Keratinocyte (primary cell): ENCODE data around the gene UBE2B. TPM values are rescaled to one million over a fixed set of nuclear protein-coding genes. Genes with fewer than 3 reads are reported as not detected.

Experiments
- DNase-seq: peaks from one replicate; pipeline ENCODE4 v3.0.0-alpha.2; 2011; ENCODE audit warnings: low read depth, missing footprints, low spot score
- FAIRE-seq: peaks from 2 replicates; lab custom pipeline; 2011; peaks lifted over from hg19 to GRCh38; lab: Jason Lieb, UNC
- H2AFZ ChIP-seq: 2 replicates; pipeline ENCODE4 v1.6.0; 2012; ENCODE audit warnings: low read length, control low read depth, inconsistent platforms; ENCODE audit not compliant: control insufficient read depth
- H3K27ac ChIP-seq: 2 replicates; pipeline ENCODE4 v1.5.1; 2011; ENCODE audit warnings: low read length; ENCODE audit not compliant: control insufficient read depth, insufficient read depth
- H3K27me3 ChIP-seq: 3 replicates; pipeline ENCODE4 v1.6.0; 2011; ENCODE audit warnings: low read length; ENCODE audit not compliant: control insufficient read depth, insufficient read depth; ENCODE audit errors: extremely low read depth
- H3K36me3 ChIP-seq, 2 experiments: 2 replicates in 1 of 2; 3 replicates in 1 of 2; pipeline ENCODE4 v1.5.1; 2011; ENCODE audit warnings: low read length in 2 of 2, mild to moderate bottlenecking in 1 of 2; ENCODE audit not compliant: control insufficient read depth in 2 of 2, insufficient read depth in 2 of 2; ENCODE audit errors: extremely low read depth in 1 of 2
- H3K4me1 ChIP-seq: 3 replicates; pipeline ENCODE4 v1.5.1; 2011; ENCODE audit warnings: low read length; ENCODE audit not compliant: control insufficient read depth, insufficient read depth; ENCODE audit errors: extremely low read depth
- H3K4me2 ChIP-seq: 3 replicates; pipeline ENCODE4 v1.6.0; 2011; ENCODE audit warnings: low read depth, low read length; ENCODE audit not compliant: control insufficient read depth, insufficient read depth; ENCODE audit errors: extremely low read depth
- H3K4me3 ChIP-seq, 3 experiments: fragments of 200-600 bp in 1 of 3; sonication (generic) in 1 of 3; 2 replicates in 2 of 3; 3 replicates in 1 of 3; pipeline ENCODE4 v1.5.1; 2011 to 2016; ENCODE audit warnings: low read length in 3 of 3, mild to moderate bottlenecking in 3 of 3, control low read depth in 2 of 3, inconsistent platforms in 1 of 3, low read depth in 1 of 3, mixed read lengths in 1 of 3, mixed run types in 1 of 3, moderate library complexity in 1 of 3; ENCODE audit not compliant: control insufficient read depth in 2 of 3, insufficient read depth in 2 of 3; ENCODE audit errors: extremely low read depth in 1 of 3
- H3K79me2 ChIP-seq: 2 replicates; pipeline ENCODE4 v1.6.0; 2012; ENCODE audit warnings: low read length; ENCODE audit not compliant: control insufficient read depth, insufficient read depth
- H3K9ac ChIP-seq: 3 replicates; pipeline ENCODE4 v1.6.0; 2011; ENCODE audit warnings: low read length; ENCODE audit not compliant: control insufficient read depth, insufficient read depth; ENCODE audit errors: extremely low read depth
- H3K9me1 ChIP-seq: 3 replicates; pipeline ENCODE4 v1.6.0; 2011; ENCODE audit warnings: low read length; ENCODE audit not compliant: control insufficient read depth, insufficient read depth; ENCODE audit errors: extremely low read depth
- H3K9me3 ChIP-seq: 2 replicates; pipeline ENCODE4 v1.5.1; 2012; ENCODE audit warnings: low read depth, low read length; ENCODE audit not compliant: control insufficient read depth
- H4K20me1 ChIP-seq: 3 replicates; pipeline ENCODE4 v1.6.0; 2011; ENCODE audit warnings: low read length; ENCODE audit not compliant: control insufficient read depth, insufficient read depth; ENCODE audit errors: extremely low read depth
- EZH2 ChIP-seq: IDR thresholded peaks from one replicate; pipeline ENCODE4 v1.6.1; 2012; ENCODE audit warnings: inconsistent platforms, mild to moderate bottlenecking, low read length, moderate library complexity
- dilution Hi-C: fragments of 300-500 bp; cut with MboI; formaldehyde crosslinking; loops from one replicate; pipeline ENCODE4 v1.7.0; 2020; ENCODE audit warnings: low sequenced_read_pairs; ENCODE audit not compliant: extremely low pct_ligation_motif_present
- polyA plus RNA-seq, 5 experiments: library from polyadenylated mRNA; depleted of rRNA in 3 of 5; stranded (reverse) in 3 of 5; stranded (forward) in 1 of 5; unstranded in 1 of 5; fragments of >200 nt; gene quantifications; 1 replicate in 1 of 5; 2 replicates in 3 of 5; 3 replicates in 1 of 5; pipeline versions ENCODE4 v1.2.1 to v1.2.3, GENCODE V29; 2011 to 2012; ENCODE audit warnings: missing spikeins in 2 of 5, low read depth in 1 of 5, low replicate concordance in 1 of 5
- TF ChIP-seq, protein P1 (sequence below), 3 experiments: IDR thresholded peaks in 1 of 3; conservative IDR thresholded peaks in 1 of 3; optimal IDR thresholded peaks in 1 of 3; 2 replicates in 2 of 3; 3 replicates in 1 of 3; pipeline versions ENCODE3 to v1.5.1; 2011; ENCODE audit warnings: low read length in 3 of 3, mild to moderate bottlenecking in 3 of 3, moderate library complexity in 2 of 3, control low read depth in 1 of 3, inconsistent platforms in 1 of 3; ENCODE audit not compliant: insufficient read depth in 2 of 3; ENCODE audit errors: extremely low read depth in 1 of 3

The UBE2B gene
- polyA plus RNA-seq, 1 donor (not counting 4 experiments of a cell fraction or from before 2014, with no cell fraction given): 73.5 TPM

DNA sequence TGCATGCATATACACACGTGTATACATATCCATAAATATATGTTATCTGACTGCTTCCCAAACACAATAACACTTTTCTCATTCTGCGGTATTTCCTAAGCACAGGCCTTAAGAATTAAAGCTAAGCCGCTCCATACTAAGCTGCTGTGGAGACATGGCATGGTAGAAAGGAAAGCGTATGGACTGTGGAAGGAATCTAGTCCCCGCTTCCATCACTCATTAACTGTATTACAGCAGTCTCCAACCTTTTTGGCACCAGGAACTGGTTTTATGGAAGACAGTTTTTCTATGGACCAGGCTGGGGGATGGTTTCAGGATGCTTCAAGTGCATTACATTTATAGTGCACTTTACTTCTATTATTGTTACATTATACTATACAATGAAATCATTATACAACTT is 15.7 kb upstream of the UBE2B start:
- Histone ChIP-seq H3K27ac (no peak overlapping the region), H3K27me3 (no peaks in the 10 kb centered on the region), H3K9ac (no peak overlapping the region), H3K9me1 (no peaks in the 10 kb centered on the region), H3K9me3 (no peaks in the 10 kb centered on the region), H4K20me1 (no peaks in the 10 kb centered on the region), H2AFZ (no peak overlapping the region), H3K36me3 (no peaks in the 10 kb centered on the region), H3K79me2 (no peaks in the 10 kb centered on the region), H3K4me2 (no peak overlapping the region), H3K4me3 (no peak overlapping the region), H3K4me1 (peaks cover 5% of the 10 kb centered on the region)
- FAIRE-seq (no peak), DNase-seq (no peak)
- dilution Hi-C loops: no loop called here
- TF ChIP-seq, protein P1, sequence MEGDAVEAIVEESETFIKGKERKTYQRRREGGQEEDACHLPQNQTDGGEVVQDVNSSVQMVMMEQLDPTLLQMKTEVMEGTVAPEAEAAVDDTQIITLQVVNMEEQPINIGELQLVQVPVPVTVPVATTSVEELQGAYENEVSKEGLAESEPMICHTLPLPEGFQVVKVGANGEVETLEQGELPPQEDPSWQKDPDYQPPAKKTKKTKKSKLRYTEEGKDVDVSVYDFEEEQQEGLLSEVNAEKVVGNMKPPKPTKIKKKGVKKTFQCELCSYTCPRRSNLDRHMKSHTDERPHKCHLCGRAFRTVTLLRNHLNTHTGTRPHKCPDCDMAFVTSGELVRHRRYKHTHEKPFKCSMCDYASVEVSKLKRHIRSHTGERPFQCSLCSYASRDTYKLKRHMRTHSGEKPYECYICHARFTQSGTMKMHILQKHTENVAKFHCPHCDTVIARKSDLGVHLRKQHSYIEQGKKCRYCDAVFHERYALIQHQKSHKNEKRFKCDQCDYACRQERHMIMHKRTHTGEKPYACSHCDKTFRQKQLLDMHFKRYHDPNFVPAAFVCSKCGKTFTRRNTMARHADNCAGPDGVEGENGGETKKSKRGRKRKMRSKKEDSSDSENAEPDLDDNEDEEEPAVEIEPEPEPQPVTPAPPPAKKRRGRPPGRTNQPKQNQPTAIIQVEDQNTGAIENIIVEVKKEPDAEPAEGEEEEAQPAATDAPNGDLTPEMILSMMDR (optimal IDR thresholded peaks at IDR 0.05 in 1 of 3, IDR thresholded peaks at IDR 0.05 in 1 of 3, conservative IDR thresholded peaks at IDR 0.05 in 1 of 3; ENCODE audit: extremely low read depth in 1 of 3, insufficient read depth in 2 of 3, low read length in 3 of 3): no peak
- TF ChIP-seq EZH2: no peak

DNA sequence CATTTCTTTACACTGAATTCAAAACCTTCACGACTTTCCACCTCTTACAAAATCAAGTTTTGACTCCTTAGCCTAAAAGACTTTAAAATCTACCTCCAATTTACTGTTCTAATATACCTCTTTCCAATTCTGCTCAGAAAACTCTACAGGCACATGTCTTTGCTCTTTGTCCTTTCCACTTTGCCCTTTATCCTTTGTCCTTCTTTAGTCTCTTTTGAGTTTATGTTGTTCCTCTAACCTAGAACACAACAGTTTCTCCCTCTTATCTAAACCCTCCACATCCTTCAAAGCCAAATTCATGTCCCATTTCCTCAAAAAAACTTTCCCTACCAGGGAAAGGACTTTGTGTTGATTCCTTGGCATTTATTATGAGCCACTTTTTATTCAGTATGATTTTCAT is 5.8 kb upstream of the UBE2B start:
- Histone ChIP-seq H3K9me3 (no peaks in the 10 kb centered on the region), H3K9me1 (no peaks in the 10 kb centered on the region), H3K36me3 (no peaks in the 10 kb centered on the region), H3K27me3 (no peaks in the 10 kb centered on the region), H3K27ac (no peak overlapping the region), H3K4me2 (peak overlapping the region; percentile 73), H3K4me1 (peaks cover 9% of the 10 kb centered on the region), H3K79me2 (peaks cover 15% of the 10 kb centered on the region), H3K9ac (no peak overlapping the region), H3K4me3 (no peak overlapping the region), H4K20me1 (no peaks in the 10 kb centered on the region), H2AFZ (no peak overlapping the region)
- dilution Hi-C loops: no loop called here
- DNase-seq: no peak
- FAIRE-seq: no peak
- TF ChIP-seq, protein P1 (optimal IDR thresholded peaks at IDR 0.05 in 1 of 3, IDR thresholded peaks at IDR 0.05 in 1 of 3, conservative IDR thresholded peaks at IDR 0.05 in 1 of 3; ENCODE audit: extremely low read depth in 1 of 3, insufficient read depth in 2 of 3, low read length in 3 of 3): no peak
- no peak for TF ChIP-seq EZH2
